ENCODE measurements around the gene COPS4.
"Not testable (repeated sequence)": the region's sequence is repeated elsewhere in the genome, so short reads cannot be mapped to it uniquely, and the experiment has no call there.

Gene COPS4

GRCh38 chr4:83012687-83013419, 22.1 kb upstream of the COPS4 start:
- peak overlapping the region; percentile 93 for H3K4me3 Mint-ChIP-seq
- H3K9me3 Mint-ChIP-seq = no peaks in the 10 kb centered on the region
- H3K4me1 Mint-ChIP-seq = peaks cover 46% of the 10 kb centered on the region
- peak overlapping the region; percentile 94 for H3K27ac Mint-ChIP-seq
- no peaks in the 10 kb centered on the region for H3K36me3 Mint-ChIP-seq
- no peaks in the 10 kb centered on the region for H3K27me3 Mint-ChIP-seq

DNA sequence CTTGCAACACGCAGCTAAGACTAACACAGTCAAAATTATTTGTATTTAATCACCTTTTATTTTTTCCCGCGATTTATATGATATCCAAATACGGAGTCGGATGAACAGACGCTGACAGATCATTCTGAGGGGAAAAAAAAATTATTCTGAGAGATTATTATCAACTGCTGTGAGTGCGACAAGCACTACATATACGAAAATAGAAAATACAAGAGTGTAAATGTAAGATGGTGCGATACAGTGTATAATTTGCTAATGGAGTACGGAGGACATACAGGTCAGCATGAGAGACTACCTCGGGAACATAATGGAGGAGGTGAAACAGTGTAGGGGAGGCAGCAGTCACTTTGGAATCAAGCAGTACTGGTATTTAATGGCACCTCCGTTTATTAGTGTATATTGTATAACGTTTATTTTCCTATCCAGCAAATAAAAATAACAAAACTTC, 21.5 kb upstream of the COPS4 start:
- H3K4me1 Mint-ChIP-seq = peaks cover 41% of the 10 kb centered on the region
- H3K27ac Mint-ChIP-seq = peak overlapping the region; percentile 94
- no peaks in the 10 kb centered on the region for H3K9me3 Mint-ChIP-seq
- H3K36me3 Mint-ChIP-seq = no peaks in the 10 kb centered on the region
- no peaks in the 10 kb centered on the region for H3K27me3 Mint-ChIP-seq
- peak overlapping the region; percentile 93 for H3K4me3 Mint-ChIP-seq

DNA sequence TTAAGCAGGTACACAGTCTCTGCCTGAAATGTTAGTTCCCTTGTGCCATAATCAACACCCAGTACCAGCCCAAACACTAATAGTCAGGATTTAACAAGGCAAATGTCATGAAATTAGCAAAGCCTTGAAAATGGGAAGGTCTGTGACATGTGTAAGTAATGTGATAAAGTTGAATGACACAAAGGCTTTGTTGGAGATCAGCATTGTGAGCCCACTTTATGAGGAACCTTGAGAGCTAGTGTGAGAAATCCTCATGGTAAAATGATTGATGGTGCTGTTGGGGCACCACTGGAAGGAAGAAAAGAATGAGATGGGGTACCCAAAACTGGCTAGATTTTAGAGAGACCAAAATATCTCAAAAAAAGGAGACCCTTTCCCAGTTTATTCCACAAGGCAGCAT, 21.1 kb upstream of the COPS4 start:
- no peaks in the 10 kb centered on the region for H3K27me3 Mint-ChIP-seq
- H3K27ac Mint-ChIP-seq = no peak overlapping the region
- peak overlapping the region; percentile 93 for H3K4me3 Mint-ChIP-seq
- H3K9me3 Mint-ChIP-seq = no peaks in the 10 kb centered on the region
- H3K36me3 Mint-ChIP-seq = no peaks in the 10 kb centered on the region
- H3K4me1 Mint-ChIP-seq = peaks cover 36% of the 10 kb centered on the region

- Mint-ChIP-seq H3K9me3 (no peaks in the 10 kb centered on the region), H3K4me3 (no peak overlapping the region), H3K27ac (no peak overlapping the region), H3K36me3 (no peaks in the 10 kb centered on the region), H3K4me1 (peaks cover 4% of the 10 kb centered on the region), H3K27me3 (no peaks in the 10 kb centered on the region)
These were observed 15.0 kb upstream of the COPS4 start for GRCh38 chr4:83019794-83020494.

GRCh38 chr4:83022724-83023450, 12.1 kb upstream of the COPS4 start:
- peaks cover 1% of the 10 kb centered on the region for H3K36me3 Mint-ChIP-seq
- H3K27me3 Mint-ChIP-seq = no peaks in the 10 kb centered on the region
- no peak overlapping the region for H3K27ac Mint-ChIP-seq
- no peaks in the 10 kb centered on the region for H3K9me3 Mint-ChIP-seq
- H3K4me3 Mint-ChIP-seq = no peak overlapping the region
- peaks cover 4% of the 10 kb centered on the region for H3K4me1 Mint-ChIP-seq

GRCh38 chr4:83023599-83023998, 11.4 kb upstream of the COPS4 start:
- not testable (repeated sequence) for H3K4me1 Mint-ChIP-seq, H3K9me3 Mint-ChIP-seq, H3K27me3 Mint-ChIP-seq, H3K27ac Mint-ChIP-seq, H3K4me3 Mint-ChIP-seq, H3K36me3 Mint-ChIP-seq

- no peak overlapping the region for H3K4me3 Mint-ChIP-seq
- H3K27me3 Mint-ChIP-seq = no peaks in the 10 kb centered on the region
- no peaks in the 10 kb centered on the region for H3K9me3 Mint-ChIP-seq
- no peak overlapping the region for H3K27ac Mint-ChIP-seq
- H3K36me3 Mint-ChIP-seq = peaks cover 1% of the 10 kb centered on the region
- H3K4me1 Mint-ChIP-seq = peaks cover 4% of the 10 kb centered on the region
These were observed 10.8 kb upstream of the COPS4 start for GRCh38 chr4:83024233-83024632.

- Mint-ChIP-seq H3K36me3 (peaks cover 1% of the 10 kb centered on the region), H3K27me3 (no peaks in the 10 kb centered on the region), H3K4me1 (no peaks in the 10 kb centered on the region), H3K4me3 (no peak overlapping the region), H3K27ac (no peak overlapping the region), H3K9me3 (no peaks in the 10 kb centered on the region)
These were observed 9.4 kb upstream of the COPS4 start for GRCh38 chr4:83025563-83025962.

DNA sequence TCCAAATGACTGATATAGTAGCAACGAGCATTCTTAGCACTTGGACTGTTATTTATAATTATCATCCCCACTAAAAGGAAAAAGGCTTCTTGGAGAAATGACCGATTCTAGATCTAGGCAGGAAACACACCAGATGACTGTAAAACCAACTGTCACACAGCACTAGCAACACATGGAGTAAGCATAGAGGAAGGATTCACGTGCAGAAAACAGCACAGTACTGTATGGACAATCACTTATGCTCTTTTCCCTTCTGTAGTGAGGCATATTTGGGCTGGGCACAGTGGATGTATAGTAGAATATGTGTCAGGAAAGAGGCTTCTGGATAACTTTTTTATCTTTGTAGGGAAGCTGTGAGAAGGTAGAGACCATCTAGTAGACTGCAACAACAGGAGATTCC, 6.0 kb upstream of the COPS4 start:
- H3K9me3 Mint-ChIP-seq = no peaks in the 10 kb centered on the region
- H3K36me3 Mint-ChIP-seq = peaks cover 1% of the 10 kb centered on the region
- H3K27ac Mint-ChIP-seq = no peak overlapping the region
- H3K4me3 Mint-ChIP-seq = no peak overlapping the region
- H3K27me3 Mint-ChIP-seq = no peaks in the 10 kb centered on the region
- H3K4me1 Mint-ChIP-seq = no peaks in the 10 kb centered on the region

GRCh38 chr4:83029688-83030087, 5.3 kb upstream of the COPS4 start:
- no peaks in the 10 kb centered on the region for H3K4me1 Mint-ChIP-seq
- H3K4me3 Mint-ChIP-seq = no peak overlapping the region
- no peaks in the 10 kb centered on the region for H3K27me3 Mint-ChIP-seq
- peaks cover 1% of the 10 kb centered on the region for H3K36me3 Mint-ChIP-seq
- H3K27ac Mint-ChIP-seq = no peak overlapping the region
- H3K9me3 Mint-ChIP-seq = no peaks in the 10 kb centered on the region

GRCh38 chr4:83036991-83037665, 2.1 kb downstream of the COPS4 start:
- Mint-ChIP-seq H3K9me3 (no peaks in the 10 kb centered on the region), H3K27ac (peak overlapping the region; percentile 38), H3K4me3 (peak overlapping the region; percentile 76), H3K27me3 (no peaks in the 10 kb centered on the region), H3K4me1 (peaks cover 39% of the 10 kb centered on the region), H3K36me3 (peaks cover 5% of the 10 kb centered on the region)

DNA sequence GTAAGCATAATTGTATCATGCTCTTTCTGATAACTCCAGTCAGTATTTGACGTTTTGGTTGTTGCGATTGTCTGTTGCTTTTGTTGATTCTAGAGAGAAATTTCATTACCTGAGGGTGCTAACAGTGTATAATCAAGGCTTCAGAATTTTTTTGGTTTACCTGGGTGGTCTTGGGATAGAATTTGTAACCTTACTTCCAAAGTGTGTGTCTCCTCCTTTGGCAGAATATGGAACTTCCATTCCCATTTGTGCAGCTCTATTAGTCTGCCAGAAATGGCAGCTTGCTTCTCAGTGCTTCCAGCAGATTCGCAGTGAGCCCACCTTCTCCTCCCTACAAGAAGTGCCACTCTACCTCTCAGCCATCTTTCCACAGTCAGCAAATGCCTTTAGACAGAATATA, 5.3 kb downstream of the COPS4 start:
- H3K27ac Mint-ChIP-seq = no peak overlapping the region
- no peaks in the 10 kb centered on the region for H3K27me3 Mint-ChIP-seq
- peaks cover 5% of the 10 kb centered on the region for H3K36me3 Mint-ChIP-seq
- no peaks in the 10 kb centered on the region for H3K9me3 Mint-ChIP-seq
- H3K4me1 Mint-ChIP-seq = peaks cover 46% of the 10 kb centered on the region
- no peak overlapping the region for H3K4me3 Mint-ChIP-seq

- H3K36me3 Mint-ChIP-seq, H3K27me3 Mint-ChIP-seq, H3K4me3 Mint-ChIP-seq, H3K9me3 Mint-ChIP-seq: not testable (repeated sequence)
- Mint-ChIP-seq H3K27ac (peak overlapping the region; percentile 11), H3K4me1 (peaks cover 37% of the 10 kb centered on the region)
These were observed 8.2 kb downstream of the COPS4 start for GRCh38 chr4:83043157-83043556.

GRCh38 chr4:83043801-83044407, 8.9 kb downstream of the COPS4 start:
- Mint-ChIP-seq H3K27ac (no peak overlapping the region), H3K4me1 (peaks cover 35% of the 10 kb centered on the region), H3K4me3 (no peak overlapping the region), H3K36me3 (peaks cover 5% of the 10 kb centered on the region), H3K27me3 (no peaks in the 10 kb centered on the region), H3K9me3 (no peaks in the 10 kb centered on the region)

DNA sequence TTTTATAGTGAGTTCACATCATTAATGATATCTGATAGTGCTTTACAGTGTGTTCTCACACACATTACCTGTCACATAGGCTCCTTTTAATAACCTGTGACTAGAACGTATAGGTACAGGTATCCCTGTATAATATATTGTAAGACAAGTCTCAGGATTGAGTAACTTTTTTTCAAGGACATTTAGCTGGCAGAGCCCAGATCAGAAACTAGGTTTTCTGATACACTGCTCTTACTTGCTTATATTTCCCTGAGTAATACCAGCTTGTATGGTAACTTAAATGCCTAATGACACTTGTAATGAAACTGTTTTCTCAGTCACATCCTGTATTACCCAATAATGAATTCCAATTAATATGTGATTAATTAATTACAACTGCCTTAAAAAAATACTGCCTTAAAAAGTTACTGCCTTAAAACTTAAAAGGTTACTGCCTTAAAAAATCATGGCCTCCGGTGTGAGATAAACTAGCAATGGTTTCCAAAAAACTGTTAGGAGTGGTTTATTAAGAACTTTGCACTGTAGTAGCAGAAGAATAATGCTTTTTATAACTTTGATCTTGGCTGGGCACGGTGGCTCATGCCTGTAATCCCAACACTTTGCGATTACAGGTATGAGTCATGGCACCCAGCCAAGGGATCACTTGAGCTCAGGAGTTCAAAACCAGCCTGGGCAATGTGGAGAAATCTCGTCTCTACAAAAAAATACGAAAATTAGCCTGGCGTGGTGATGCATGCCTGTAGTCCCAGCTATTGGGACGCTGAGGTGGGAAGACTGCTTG, 11.9 kb downstream of the COPS4 start:
- Mint-ChIP-seq H3K9me3 (no peaks in the 10 kb centered on the region), H3K4me3 (no peak overlapping the region), H3K27me3 (no peaks in the 10 kb centered on the region), H3K36me3 (peaks cover 7% of the 10 kb centered on the region), H3K27ac (no peak overlapping the region), H3K4me1 (peaks cover 19% of the 10 kb centered on the region)

Measured in activated naive CD4-positive, alpha-beta T cell treated with anti-CD3 and anti-CD28 coated beads, Interleukin-2, amount 50 U/mL, for 24 hours (primary cell).